Fibroblast of peridontal ligament (primary cell): ENCODE data around the gene RHOBTB3.

Source experiments
- DNase-seq: peaks from one replicate; pipeline ENCODE4 v3.0.0-alpha.2; 2010; ENCODE audit errors: extremely low read depth

The RHOBTB3 gene

GRCh38 chr5:95731571-95732554 is 727 bp downstream of the RHOBTB3 start:
- DNase-seq: peak; percentile 47

GRCh38 chr5:95733107-95733665 is 2.0 kb downstream of the RHOBTB3 start:
- peak; percentile 33 for DNase-seq

- peak; percentile 57 for DNase-seq
These were observed 3.1 kb downstream of the RHOBTB3 start for GRCh38 chr5:95734187-95734586.

- peak; percentile 82 for DNase-seq
These were observed 3.8 kb downstream of the RHOBTB3 start for GRCh38 chr5:95734906-95735305.

- no peak for DNase-seq
These were observed 4.3 kb downstream of the RHOBTB3 start for GRCh38 chr5:95735406-95735805.

- DNase-seq: no peak
These were observed 6.9 kb downstream of the RHOBTB3 start for GRCh38 chr5:95738072-95738471.

GRCh38 chr5:95738834-95739233 is 7.7 kb downstream of the RHOBTB3 start:
- no peak for DNase-seq

- DNase-seq: no peak
These were observed 8.7 kb downstream of the RHOBTB3 start for GRCh38 chr5:95739857-95740256.

- no peak for DNase-seq
These were observed 10.3 kb downstream of the RHOBTB3 start for GRCh38 chr5:95741458-95741857.

GRCh38 chr5:95743232-95743631 is 12.1 kb downstream of the RHOBTB3 start:
- DNase-seq: no peak

GRCh38 chr5:95743877-95744276 is 12.7 kb downstream of the RHOBTB3 start:
- no peak for DNase-seq

- no peak for DNase-seq
These were observed 15.1 kb downstream of the RHOBTB3 start for GRCh38 chr5:95746194-95746593.

- peak; percentile 17 for DNase-seq
These were observed 15.9 kb downstream of the RHOBTB3 start for GRCh38 chr5:95746722-95747679.

GRCh38 chr5:95748133-95748532 is 17.0 kb downstream of the RHOBTB3 start:
- no peak for DNase-seq

- no peak for DNase-seq
These were observed 23.4 kb downstream of the RHOBTB3 start for GRCh38 chr5:95754545-95754944.

- no peak for DNase-seq
These were observed 27.9 kb downstream of the RHOBTB3 start for GRCh38 chr5:95759005-95759404.

- peak; percentile 61 for DNase-seq
These were observed 28.5 kb downstream of the RHOBTB3 start for GRCh38 chr5:95759634-95760033.

GRCh38 chr5:95760273-95761191 is 29.4 kb downstream of the RHOBTB3 start:
- peak; percentile 98 for DNase-seq

GRCh38 chr5:95761771-95762651 is 30.9 kb downstream of the RHOBTB3 start:
- peak; percentile 47 for DNase-seq

- peak; percentile 19 for DNase-seq
These were observed 31.5 kb downstream of the RHOBTB3 start for GRCh38 chr5:95762652-95763041.
